ENCODE results near the gene ANO1. TPM values are rescaled to one million over a fixed set of nuclear protein-coding genes. Genes with fewer than 3 reads are reported as not detected.

ANO1 gene
- total RNA-seq, 1 donor from 2014 or later, result 9.1 TPM

DNA sequence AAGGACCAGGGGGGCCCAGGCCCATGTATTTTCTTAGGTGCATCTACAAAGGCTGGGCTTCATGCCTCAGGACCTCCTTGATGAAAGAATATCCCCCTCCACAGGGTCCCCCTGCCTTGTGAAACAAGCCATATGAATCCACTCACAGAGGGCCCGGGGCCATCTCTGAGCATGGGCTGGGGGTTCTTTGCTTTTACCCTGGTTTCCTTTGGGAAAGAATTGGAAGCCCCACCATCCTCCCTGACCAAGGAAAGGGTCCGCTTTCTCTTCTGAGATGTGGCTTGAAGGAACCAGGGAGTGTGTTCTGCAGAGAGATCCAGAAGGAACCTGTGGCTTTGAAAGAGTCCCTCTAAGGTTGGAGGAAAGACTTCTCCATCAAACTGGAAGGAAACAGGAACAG is 9.2 kb upstream of the ANO1 start:
- no peak overlapping the region for H3K4me3 Mint-ChIP-seq (ENCODE audit: low read depth)
- peaks cover 9% of the 10 kb centered on the region for H3K4me1 Mint-ChIP-seq (ENCODE audit: low read depth)
- peak; percentile 3 for DNase-seq (ENCODE audit: low spot score, unreplicated experiment)
- H3K27ac Mint-ChIP-seq, result no peak overlapping the region
- H3K9me3 Mint-ChIP-seq (ENCODE audit: low read depth), result no peaks in the 10 kb centered on the region
- TF ChIP-seq, protein P1, sequence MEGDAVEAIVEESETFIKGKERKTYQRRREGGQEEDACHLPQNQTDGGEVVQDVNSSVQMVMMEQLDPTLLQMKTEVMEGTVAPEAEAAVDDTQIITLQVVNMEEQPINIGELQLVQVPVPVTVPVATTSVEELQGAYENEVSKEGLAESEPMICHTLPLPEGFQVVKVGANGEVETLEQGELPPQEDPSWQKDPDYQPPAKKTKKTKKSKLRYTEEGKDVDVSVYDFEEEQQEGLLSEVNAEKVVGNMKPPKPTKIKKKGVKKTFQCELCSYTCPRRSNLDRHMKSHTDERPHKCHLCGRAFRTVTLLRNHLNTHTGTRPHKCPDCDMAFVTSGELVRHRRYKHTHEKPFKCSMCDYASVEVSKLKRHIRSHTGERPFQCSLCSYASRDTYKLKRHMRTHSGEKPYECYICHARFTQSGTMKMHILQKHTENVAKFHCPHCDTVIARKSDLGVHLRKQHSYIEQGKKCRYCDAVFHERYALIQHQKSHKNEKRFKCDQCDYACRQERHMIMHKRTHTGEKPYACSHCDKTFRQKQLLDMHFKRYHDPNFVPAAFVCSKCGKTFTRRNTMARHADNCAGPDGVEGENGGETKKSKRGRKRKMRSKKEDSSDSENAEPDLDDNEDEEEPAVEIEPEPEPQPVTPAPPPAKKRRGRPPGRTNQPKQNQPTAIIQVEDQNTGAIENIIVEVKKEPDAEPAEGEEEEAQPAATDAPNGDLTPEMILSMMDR (IDR thresholded peaks at IDR 0.05; ENCODE audit: unreplicated experiment), result no peak
- peaks cover 63% of the 10 kb centered on the region for H3K27me3 Mint-ChIP-seq
- H3K36me3 Mint-ChIP-seq (ENCODE audit: insufficient read depth), result no peaks in the 10 kb centered on the region

DNA sequence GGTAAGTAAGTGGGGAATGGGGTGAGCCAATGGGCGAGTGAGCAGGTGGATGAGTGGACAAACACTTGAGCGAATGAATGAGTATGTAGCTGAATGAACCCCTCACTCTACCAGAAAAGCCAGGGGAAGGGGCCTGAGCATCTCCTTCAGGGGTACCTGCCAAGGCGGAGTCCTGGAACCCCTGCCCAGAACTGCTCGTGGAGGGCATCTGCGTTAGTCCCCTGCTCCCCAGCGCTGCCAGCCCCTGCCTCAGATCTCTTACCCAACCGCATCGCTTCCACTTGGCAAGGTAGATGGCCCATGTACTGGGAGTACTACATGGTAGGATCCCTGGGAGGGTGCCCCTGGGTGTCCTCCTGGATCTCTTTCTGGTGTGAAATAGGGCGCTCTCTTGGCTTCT is 7.4 kb upstream of the ANO1 start:
- H3K27me3 Mint-ChIP-seq, result peaks cover 67% of the 10 kb centered on the region
- peaks cover 9% of the 10 kb centered on the region for H3K4me1 Mint-ChIP-seq (ENCODE audit: low read depth)
- no peak overlapping the region for H3K4me3 Mint-ChIP-seq (ENCODE audit: low read depth)
- no peak overlapping the region for H3K27ac Mint-ChIP-seq
- peak; percentile 7 for DNase-seq (ENCODE audit: low spot score, unreplicated experiment)
- H3K36me3 Mint-ChIP-seq (ENCODE audit: insufficient read depth), result no peaks in the 10 kb centered on the region
- TF ChIP-seq, protein P1 (IDR thresholded peaks at IDR 0.05; ENCODE audit: unreplicated experiment), result no peak
- H3K9me3 Mint-ChIP-seq (ENCODE audit: low read depth), result no peaks in the 10 kb centered on the region

DNA sequence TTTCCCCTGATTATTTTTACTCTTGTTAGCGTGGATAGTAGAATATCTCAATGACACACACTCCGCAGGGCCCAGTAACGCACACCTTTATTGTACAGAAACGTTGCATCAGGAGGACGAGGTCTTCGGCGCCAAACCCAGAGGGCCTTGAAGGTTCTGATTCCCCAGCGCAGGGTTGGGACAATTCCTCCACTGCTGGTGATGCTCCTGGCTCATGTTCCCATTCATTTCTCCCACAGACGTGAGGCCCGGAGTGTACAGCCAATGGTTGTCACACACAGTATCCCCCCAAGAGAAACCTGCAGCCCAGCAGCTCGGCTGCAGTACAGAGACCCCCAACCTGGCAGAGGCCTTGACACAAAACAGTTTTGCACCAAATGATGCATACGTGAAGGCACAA is 6.1 kb upstream of the ANO1 start:
- H3K27me3 Mint-ChIP-seq, result peaks cover 76% of the 10 kb centered on the region
- TF ChIP-seq, protein P1 (IDR thresholded peaks at IDR 0.05; ENCODE audit: unreplicated experiment), result no peak

DNA sequence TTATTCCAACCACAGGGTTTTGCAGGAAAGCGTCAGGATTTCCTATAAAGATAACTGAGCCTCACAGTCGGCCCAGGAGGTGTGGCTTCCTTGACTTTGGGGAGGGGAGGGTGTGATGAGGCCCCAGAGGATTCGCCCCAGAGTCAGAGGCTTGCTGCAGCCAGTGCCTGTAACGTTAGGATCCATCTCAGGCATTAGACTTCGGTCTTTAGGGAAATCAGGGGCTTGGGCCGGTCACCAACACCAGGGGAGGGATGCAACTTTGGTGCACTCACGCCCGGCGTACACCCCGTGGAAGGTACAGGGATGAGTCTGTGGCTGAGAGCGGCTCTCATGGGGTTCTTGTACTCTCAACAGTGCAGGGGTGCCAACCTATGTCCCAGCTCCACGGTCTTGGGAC is 5.7 kb upstream of the ANO1 start:
- Mint-ChIP-seq H3K27me3 (peaks cover 81% of the 10 kb centered on the region), H3K9me3 (ENCODE audit: low read depth) (no peaks in the 10 kb centered on the region), H3K27ac (no peak overlapping the region), H3K4me3 (ENCODE audit: low read depth) (no peak overlapping the region), H3K4me1 (ENCODE audit: low read depth) (peaks cover 9% of the 10 kb centered on the region), H3K36me3 (ENCODE audit: insufficient read depth) (no peaks in the 10 kb centered on the region)
- TF ChIP-seq, protein P1 (IDR thresholded peaks at IDR 0.05; ENCODE audit: unreplicated experiment), result no peak
- no peak for DNase-seq (ENCODE audit: low spot score, unreplicated experiment)

More for the DNA sequence above, 6.1 kb upstream of the ANO1 start:
- DNase-seq (ENCODE audit: low spot score, unreplicated experiment), result peak; percentile 3
- Mint-ChIP-seq H3K4me3 (ENCODE audit: low read depth) (no peak overlapping the region), H3K36me3 (ENCODE audit: insufficient read depth) (no peaks in the 10 kb centered on the region), H3K4me1 (ENCODE audit: low read depth) (peaks cover 9% of the 10 kb centered on the region), H3K9me3 (ENCODE audit: low read depth) (no peaks in the 10 kb centered on the region), H3K27ac (no peak overlapping the region)

DNA sequence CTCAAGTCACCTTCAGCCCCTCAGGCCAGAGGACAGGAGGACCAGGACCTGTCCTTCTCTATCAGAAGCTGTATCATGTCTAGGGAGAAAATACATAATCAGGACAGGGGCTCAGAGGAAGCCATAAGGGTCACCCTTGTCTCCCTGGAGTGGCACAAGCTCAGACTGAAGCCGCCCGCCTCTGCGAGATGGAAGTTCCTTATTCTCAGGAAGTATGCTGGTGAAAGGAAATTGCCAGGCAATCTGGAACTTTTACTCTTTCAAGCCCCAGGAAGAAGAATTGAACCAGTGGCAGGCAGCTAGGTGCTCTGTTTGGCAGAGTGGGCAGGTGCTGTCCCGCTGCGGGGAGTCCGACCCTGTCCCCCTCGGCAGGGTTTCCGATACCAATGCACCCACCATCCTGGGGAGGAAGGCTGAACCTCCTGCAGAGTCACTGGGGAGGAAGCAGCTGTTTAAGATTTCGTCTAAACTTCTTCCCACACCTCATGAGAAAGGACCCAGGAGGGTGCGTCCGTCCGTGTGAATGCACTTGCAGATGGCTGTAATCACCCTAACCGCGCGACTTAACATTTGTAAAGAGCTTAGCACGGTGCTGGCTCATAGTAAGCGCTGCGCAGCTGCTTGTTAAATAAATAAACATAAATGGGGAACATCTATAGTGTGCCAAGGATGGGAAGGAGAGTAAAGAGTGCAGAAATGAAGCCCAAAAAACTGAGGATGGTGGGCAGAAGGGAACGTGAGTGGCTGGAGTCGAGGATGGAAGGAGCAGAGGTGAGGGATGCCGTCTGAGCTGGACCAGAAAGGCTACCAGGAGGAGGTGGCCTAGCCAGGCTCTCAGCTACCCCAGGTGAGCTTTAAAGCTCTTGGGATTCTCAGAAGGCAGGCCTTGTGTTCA is 5.0 kb upstream of the ANO1 start:
- Mint-ChIP-seq H3K9me3 (ENCODE audit: low read depth) (no peaks in the 10 kb centered on the region), H3K4me3 (ENCODE audit: low read depth) (no peak overlapping the region), H3K36me3 (ENCODE audit: insufficient read depth) (no peaks in the 10 kb centered on the region), H3K4me1 (ENCODE audit: low read depth) (peaks cover 3% of the 10 kb centered on the region), H3K27me3 (peaks cover 81% of the 10 kb centered on the region), H3K27ac (no peak overlapping the region)
- DNase-seq (ENCODE audit: low spot score, unreplicated experiment), result no peak
- TF ChIP-seq, protein P1 (IDR thresholded peaks at IDR 0.05; ENCODE audit: unreplicated experiment), result no peak

All from progenitor cell of endocrine pancreas (in vitro differentiated cells).